Colonic mucosa (tissue), 4 donors: ENCODE measurements around the gene P2RX1. TPM values are rescaled to one million over a fixed set of nuclear protein-coding genes. Genes with fewer than 3 reads are reported as not detected.

Source experiments
- DNase-seq: peaks from one replicate; pipeline ENCODE4 v3.0.0-alpha.2; 2020
- H3K27ac ChIP-seq: fragments of 200-600 bp; one replicate; pipeline ENCODE4 v1.8.0; 2021
- H3K27me3 ChIP-seq: fragments of 200-600 bp; one replicate; pipeline ENCODE4 v1.8.0; 2021
- H3K36me3 ChIP-seq: fragments of 200-600 bp; one replicate; pipeline ENCODE4 v1.8.0; 2021
- H3K4me1 ChIP-seq: fragments of 200-600 bp; one replicate; pipeline ENCODE4 v1.8.0; 2021; ENCODE audit warnings: mild to moderate bottlenecking
- H3K4me3 ChIP-seq: fragments of 200-600 bp; one replicate; pipeline ENCODE4 v1.8.0; 2021
- H3K9ac ChIP-seq, 2 donors: one replicate each; pipeline ENCODE4 v1.7.0; 2013; ENCODE audit warnings: control low read depth in 2 of 2, low read depth in 2 of 2, low read length in 2 of 2
- H3K9me3 ChIP-seq: fragments of 200-600 bp; one replicate; pipeline ENCODE4 v1.8.0; 2021
- CTCF ChIP-seq: fragments of 200-600 bp; IDR thresholded peaks from one replicate; pipeline ENCODE4 v1.8.0; 2022; ENCODE audit warnings: antibody characterized with exemption, mild to moderate bottlenecking
- intact Hi-C: fragments of 100-400 bp; cut with DNase I; formaldehyde crosslinking; loops from one replicate; pipeline ENCODE4 v1.14.1; 2022
- total RNA-seq, 2 donors: library from RNA; stranded (reverse); fragmentation: NEBNext Ultra II Directional in 1 of 2; extraction: Animal tissue kit (Norgen Biotek cat#: 25700) in 1 of 2; gene quantifications; one replicate each; pipeline ENCODE4 v1.2.1, GENCODE V29; 2021
- donor health status: healthy.
- donor health status: DM: no; HTN: no; CAD: no.
- donor health status: DM: no; HTN: no; CAD: no.

The P2RX1 gene
- total RNA-seq, 2 donors from 2014 or later: 2.7 to 4.8 TPM

GRCh38 chr17:3894911-3895343, 21.3 kb downstream of the P2RX1 start:
- H3K4me3 ChIP-seq: no peak overlapping the region
- H3K36me3 ChIP-seq: no peaks in the 10 kb centered on the region
- H3K27me3 ChIP-seq: no peaks in the 10 kb centered on the region
- intact Hi-C loops: no loop called here
- TF ChIP-seq CTCF: no peak
- H3K9me3 ChIP-seq: no peaks in the 10 kb centered on the region
- H3K4me1 ChIP-seq: peaks cover 31% of the 10 kb centered on the region
- H3K9ac ChIP-seq: peak overlapping the region; percentile 29 to 88
- peak overlapping the region; percentile 91 for H3K27ac ChIP-seq
- DNase-seq: peak; percentile 79

GRCh38 chr17:3894188-3894587, 22.1 kb downstream of the P2RX1 start:
- Histone ChIP-seq H3K4me1 (peaks cover 31% of the 10 kb centered on the region), H3K4me3 (no peak overlapping the region), H3K36me3 (no peaks in the 10 kb centered on the region), H3K27ac (peak overlapping the region; percentile 91), H3K27me3 (no peaks in the 10 kb centered on the region), H3K9ac (peak overlapping the region; percentile 31 to 88), H3K9me3 (no peaks in the 10 kb centered on the region)
- peak; percentile 53 for DNase-seq
- no peak for TF ChIP-seq CTCF
- intact Hi-C loops: no loop called here

- Histone ChIP-seq H3K4me1 (peaks cover 31% of the 10 kb centered on the region), H3K36me3 (no peaks in the 10 kb centered on the region), H3K27me3 (no peaks in the 10 kb centered on the region), H3K27ac (peak overlapping the region; percentile 91), H3K9me3 (no peaks in the 10 kb centered on the region), H3K9ac (peak overlapping the region; percentile 72 to 88), H3K4me3 (peak overlapping the region; percentile 85)
- no peak for DNase-seq
- intact Hi-C loops: no loop called here
- no peak for TF ChIP-seq CTCF
Observed at GRCh38 chr17:3893720-3894116, 22.5 kb downstream of the P2RX1 start.

- peak within 1 kb of the TSS; percentile 85 for H3K4me3 ChIP-seq
- TF ChIP-seq CTCF: no peak
- H3K9ac ChIP-seq: peak within 1 kb of the TSS; percentile 72 to 88
- no peaks in the 10 kb centered on the region for H3K9me3 ChIP-seq
- peaks cover 34% of the 10 kb centered on the region for H3K4me1 ChIP-seq
- H3K27me3 ChIP-seq: no peaks in the 10 kb centered on the region
- DNase-seq: peak; percentile 92
- peak within 1 kb of the TSS; percentile 91 for H3K27ac ChIP-seq
- intact Hi-C loops: no loop called here
- H3K36me3 ChIP-seq: no peaks in the 10 kb centered on the region
Observed at GRCh38 chr17:3893003-3893719, 23.1 kb downstream of the P2RX1 start, which contains the start of gene CAMKK1. CAMKK1 (minus strand) TSS chr17:3893053; CDS start chr17:3885687, 7,366 bp downstream.

- Histone ChIP-seq H3K4me1 (peaks cover 37% of the 10 kb centered on the region), H3K9ac (peak overlapping the region; percentile 59 to 61), H3K27me3 (no peaks in the 10 kb centered on the region), H3K36me3 (no peaks in the 10 kb centered on the region), H3K9me3 (no peaks in the 10 kb centered on the region), H3K4me3 (peak overlapping the region; percentile 85), H3K27ac (peak overlapping the region; percentile 66)
- no peak for TF ChIP-seq CTCF
- intact Hi-C loops: no loop called here
- peak; percentile 81 for DNase-seq
Observed at GRCh38 chr17:3892095-3892998, 23.9 kb downstream of the P2RX1 start.
